Lung (tissue), 12 donors: Measurements from ENCODE around the gene MUC20. TPM values are rescaled to one million over a fixed set of nuclear protein-coding genes. Genes with fewer than 3 reads are reported as not detected.
"Not testable (repeated sequence)": the region's sequence is repeated elsewhere in the genome, so short reads cannot be mapped to it uniquely, and the experiment has no call there.

Experiments
- ATAC-seq: fragments of 200-7000 bp; cut with Tn5 transposase; one replicate; pipeline ENCODE4 v1.9.1; 2020; ENCODE audit warnings: moderate number of reproducible peaks; ENCODE audit not compliant: insufficient read depth, low FRiP score
- DNase-seq, 3 donors: peaks; one replicate each; pipeline ENCODE4 v3.0.0-alpha.2; 2013 to 2017
- H3K27ac ChIP-seq, 2 donors: one replicate each; pipeline ENCODE4 v1.5.1; 2013; ENCODE audit warnings: mild to moderate bottlenecking in 2 of 2, moderate library complexity in 2 of 2, control low read depth in 1 of 2, inconsistent platforms in 1 of 2, low read depth in 1 of 2, low read length in 1 of 2
- H3K27me3 ChIP-seq, 3 donors: one replicate each; pipeline ENCODE4 v1.5.1; 2013; ENCODE audit warnings: low read length in 2 of 3; ENCODE audit not compliant: control insufficient read depth in 3 of 3, insufficient read depth in 3 of 3
- H3K36me3 ChIP-seq, 4 donors: one replicate each; pipeline ENCODE4 v1.5.1; 2013; ENCODE audit warnings: low read length in 4 of 4, mild to moderate bottlenecking in 1 of 4, moderate library complexity in 1 of 4; ENCODE audit not compliant: control insufficient read depth in 4 of 4, insufficient read depth in 4 of 4
- H3K4me1 ChIP-seq, 5 donors: one replicate each; pipeline ENCODE4 v1.5.1; 2013; ENCODE audit warnings: low read length in 5 of 5, mild to moderate bottlenecking in 2 of 5, moderate library complexity in 1 of 5; ENCODE audit not compliant: control insufficient read depth in 5 of 5, insufficient read depth in 5 of 5
- H3K4me3 ChIP-seq: one replicate; pipeline ENCODE4 v1.5.1; 2013; ENCODE audit warnings: mild to moderate bottlenecking, control low read depth, moderate library complexity
- H3K9ac ChIP-seq, 2 donors: one replicate each; pipeline ENCODE4 v1.5.1; 2013; ENCODE audit warnings: low read length in 2 of 2, control low read depth in 1 of 2; ENCODE audit not compliant: insufficient read depth in 1 of 2
- H3K9me3 ChIP-seq, 4 donors: one replicate each; pipeline ENCODE4 v1.5.1; 2013; ENCODE audit warnings: low read length in 3 of 4, mild to moderate bottlenecking in 1 of 4, moderate library complexity in 1 of 4; ENCODE audit not compliant: control insufficient read depth in 4 of 4, insufficient read depth in 3 of 4
- WGBS, 2 donors: extraction: QIAGEN DNeasy Blood & Tissue Kit; methylation state at CpG; one replicate each; pipeline ENCODE4 v1.1.7; 2013; 5-methylcytosine and 5-hydroxymethylcytosine counted together
- polyA plus RNA-seq, 2 donors: library from polyadenylated mRNA; stranded (reverse); fragments of 200-250 nt; gene quantifications; one replicate each; pipeline ENCODE4 v1.2.1, GENCODE V29; 2013
- total RNA-seq, 2 donors: library from RNA; depleted of rRNA in 1 of 2; stranded (reverse); fragments of >200 nt in 1 of 2; gene quantifications; one replicate each; pipeline ENCODE4 v1.2.1, GENCODE V29; 2014 to 2021
- TF ChIP-seq, protein P1 (sequence below): IDR thresholded peaks from 2 replicates; pipeline ENCODE4 v1.5.1; 2012; ENCODE audit warnings: mild to moderate bottlenecking; ENCODE audit errors: control extremely low read depth, extremely low read depth
- donor health status: control.
- donor health status: control.
- donor health status: Bipolar disorder and iron deficiency.
- donor health status: healthy.
- donor health status: DM: yes; HTN: yes; CAD: no.

The MUC20 gene
- total and polyA plus RNA-seq, 4 donors = 11.0 to 23.9 (median 18.2) TPM

- H3K4me3 ChIP-seq = no peak overlapping the region
- H3K4me1 ChIP-seq = peaks cover 0 to 6% (median 3%) of the 10 kb centered on the region in 5 donors
- ATAC-seq (no peak), DNase-seq (no peak)
- peaks cover 15 to 35% (median 20%) of the 10 kb centered on the region in 4 donors for H3K36me3 ChIP-seq
- TF ChIP-seq, protein P1, sequence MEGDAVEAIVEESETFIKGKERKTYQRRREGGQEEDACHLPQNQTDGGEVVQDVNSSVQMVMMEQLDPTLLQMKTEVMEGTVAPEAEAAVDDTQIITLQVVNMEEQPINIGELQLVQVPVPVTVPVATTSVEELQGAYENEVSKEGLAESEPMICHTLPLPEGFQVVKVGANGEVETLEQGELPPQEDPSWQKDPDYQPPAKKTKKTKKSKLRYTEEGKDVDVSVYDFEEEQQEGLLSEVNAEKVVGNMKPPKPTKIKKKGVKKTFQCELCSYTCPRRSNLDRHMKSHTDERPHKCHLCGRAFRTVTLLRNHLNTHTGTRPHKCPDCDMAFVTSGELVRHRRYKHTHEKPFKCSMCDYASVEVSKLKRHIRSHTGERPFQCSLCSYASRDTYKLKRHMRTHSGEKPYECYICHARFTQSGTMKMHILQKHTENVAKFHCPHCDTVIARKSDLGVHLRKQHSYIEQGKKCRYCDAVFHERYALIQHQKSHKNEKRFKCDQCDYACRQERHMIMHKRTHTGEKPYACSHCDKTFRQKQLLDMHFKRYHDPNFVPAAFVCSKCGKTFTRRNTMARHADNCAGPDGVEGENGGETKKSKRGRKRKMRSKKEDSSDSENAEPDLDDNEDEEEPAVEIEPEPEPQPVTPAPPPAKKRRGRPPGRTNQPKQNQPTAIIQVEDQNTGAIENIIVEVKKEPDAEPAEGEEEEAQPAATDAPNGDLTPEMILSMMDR = no peak
- 87 to 92% methylated on average over 13 of the region's 13 CpGs for WGBS, 2 donors
- H3K9ac ChIP-seq = no peak overlapping the region
- no peaks in the 10 kb centered on the region for H3K27me3 ChIP-seq
- no peak overlapping the region for H3K27ac ChIP-seq
- H3K9me3 ChIP-seq = no peaks in the 10 kb centered on the region
Observed at GRCh38 chr3:195693428-195694216, 27.2 kb upstream of the MUC20 start.

DNA sequence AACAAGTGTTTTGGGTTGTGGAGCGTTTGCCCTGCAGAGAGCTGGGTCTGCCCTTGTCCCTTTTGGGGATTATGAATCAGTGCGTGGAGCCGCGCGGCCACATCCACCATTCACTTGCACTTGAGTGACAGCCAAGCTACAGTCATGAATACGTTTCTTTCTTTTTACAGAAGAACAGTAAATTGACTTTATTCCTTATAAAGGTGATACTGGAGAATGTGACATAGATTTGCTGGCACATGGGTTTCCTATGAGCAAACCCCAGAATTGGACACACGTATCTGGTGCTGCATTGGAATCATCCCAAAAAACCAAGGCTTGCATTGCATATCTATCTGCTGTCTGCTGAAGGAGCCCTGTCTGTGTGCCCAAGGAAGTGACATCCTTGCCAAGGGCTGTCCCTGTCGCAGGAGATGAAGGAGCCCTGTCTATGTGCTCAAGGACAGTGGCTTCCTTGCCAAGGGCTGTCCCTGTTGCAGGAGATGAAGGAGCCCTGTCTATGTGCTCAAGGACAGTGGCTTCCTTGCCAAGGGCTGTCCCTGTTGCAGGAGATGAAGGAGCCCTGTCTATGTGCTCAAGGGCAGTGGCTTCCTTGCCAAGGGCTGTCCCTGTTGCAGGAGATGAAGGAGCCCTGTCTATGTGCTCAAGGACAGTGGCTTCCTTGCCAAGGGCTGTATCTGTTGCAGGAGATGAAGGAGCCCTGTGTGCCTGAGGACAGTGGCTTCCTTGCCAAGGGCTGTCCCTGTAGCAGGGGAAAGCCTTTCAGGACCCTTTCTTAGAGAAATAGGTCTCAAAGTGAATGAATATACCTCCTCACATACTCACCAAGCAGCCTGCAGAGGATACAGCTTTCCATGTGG is 26.3 kb upstream of the MUC20 start:
- not testable (repeated sequence) for DNase-seq
- peaks cover 13 to 32% (median 20%) of the 10 kb centered on the region in 4 donors for H3K36me3 ChIP-seq

DNA sequence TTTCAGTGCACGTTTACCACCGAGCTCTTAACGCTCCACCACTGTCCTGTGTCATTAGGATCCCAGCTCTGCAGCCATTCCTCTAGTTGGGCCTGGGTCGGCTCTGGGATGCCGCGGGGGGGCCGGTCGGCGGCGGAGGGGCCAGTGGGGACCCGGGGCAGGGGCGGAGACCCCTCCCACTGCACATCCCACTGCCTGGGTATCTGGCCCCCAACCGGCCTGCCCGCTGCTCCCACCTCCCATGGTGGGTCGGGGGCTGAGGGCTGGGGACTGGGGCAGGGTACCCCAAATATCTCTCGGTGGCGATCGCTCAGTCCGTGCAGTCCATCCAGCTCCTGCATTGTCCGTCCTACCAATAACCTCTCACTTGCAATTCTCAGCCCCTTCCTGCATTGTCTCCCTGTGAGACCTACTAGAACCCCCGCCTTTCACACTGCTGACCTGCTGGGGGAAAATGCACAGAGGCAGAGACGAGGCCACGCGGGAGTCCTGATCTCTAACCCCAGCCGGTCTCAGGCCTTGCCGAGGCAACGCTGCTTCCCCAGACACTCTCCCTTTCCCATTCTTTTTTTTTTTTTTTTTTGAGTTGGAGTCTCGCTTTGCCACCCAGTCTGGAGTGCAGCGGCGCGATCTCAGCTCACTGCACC is 24.0 kb upstream of the MUC20 start:
- DNase-seq = peak in 1 of 3 donors; percentile 10
- Histone ChIP-seq H3K9ac (no peak overlapping the region), H3K9me3 (no peaks in the 10 kb centered on the region), H3K27ac (no peak overlapping the region), H3K4me1 (no peaks in the 10 kb centered on the region), H3K27me3 (no peaks in the 10 kb centered on the region), H3K36me3 (peaks cover 10 to 28% (median 20%) of the 10 kb centered on the region in 4 donors), H3K4me3 (no peak overlapping the region)
- 92 to 95% methylated on average over 31 of the region's 31 CpGs for WGBS, 2 donors
- TF ChIP-seq, protein P1 = no peak
- no peak for ATAC-seq

More for the DNA sequence above, 26.3 kb upstream of the MUC20 start:
- 86 to 92% methylated on average over 8 of the region's 8 CpGs for whole genome bisulfite sequencing, 2 donors
- H3K9me3 ChIP-seq, ATAC-seq, H3K9ac ChIP-seq, H3K27ac ChIP-seq, H3K4me1 ChIP-seq, H3K27me3 ChIP-seq, H3K4me3 ChIP-seq: not testable (repeated sequence)
